ENCODE results near the gene FAM72C.
"Not testable (repeated sequence)": the region's sequence is repeated elsewhere in the genome, so short reads cannot be mapped to it uniquely, and the experiment has no call there.

DNA sequence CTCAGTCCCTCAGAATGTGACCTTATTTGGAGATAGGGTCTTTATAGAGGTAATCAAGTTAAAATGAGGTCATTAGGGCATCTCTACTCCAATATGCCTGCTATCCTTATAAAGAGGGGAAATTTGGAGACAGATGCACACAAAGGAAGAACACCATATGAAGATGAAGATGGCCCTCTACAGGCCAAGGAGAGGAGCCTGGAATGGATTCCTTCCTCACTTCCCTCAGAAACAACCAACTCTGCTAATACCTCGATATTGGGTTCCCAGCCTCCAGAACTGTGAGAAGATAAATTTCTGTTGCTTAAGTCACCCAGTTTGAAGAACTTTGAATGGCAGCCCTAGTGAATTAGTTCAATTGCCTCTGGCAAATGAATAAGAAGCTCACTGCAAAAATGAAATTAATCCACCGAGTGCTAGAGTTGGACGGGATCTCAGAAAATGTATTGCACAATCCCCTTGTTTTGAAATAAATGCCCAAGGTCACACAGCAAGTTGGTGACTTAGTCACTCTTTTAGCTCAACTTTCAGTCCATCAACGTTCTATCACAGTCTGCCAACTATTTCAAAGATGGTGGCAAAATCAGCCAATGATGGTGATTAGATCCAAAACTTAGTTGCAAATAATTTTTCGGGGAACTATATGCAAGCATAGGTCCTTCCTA, 27.1 kb downstream of the FAM72C start:
- TF ChIP-seq, protein P1, sequence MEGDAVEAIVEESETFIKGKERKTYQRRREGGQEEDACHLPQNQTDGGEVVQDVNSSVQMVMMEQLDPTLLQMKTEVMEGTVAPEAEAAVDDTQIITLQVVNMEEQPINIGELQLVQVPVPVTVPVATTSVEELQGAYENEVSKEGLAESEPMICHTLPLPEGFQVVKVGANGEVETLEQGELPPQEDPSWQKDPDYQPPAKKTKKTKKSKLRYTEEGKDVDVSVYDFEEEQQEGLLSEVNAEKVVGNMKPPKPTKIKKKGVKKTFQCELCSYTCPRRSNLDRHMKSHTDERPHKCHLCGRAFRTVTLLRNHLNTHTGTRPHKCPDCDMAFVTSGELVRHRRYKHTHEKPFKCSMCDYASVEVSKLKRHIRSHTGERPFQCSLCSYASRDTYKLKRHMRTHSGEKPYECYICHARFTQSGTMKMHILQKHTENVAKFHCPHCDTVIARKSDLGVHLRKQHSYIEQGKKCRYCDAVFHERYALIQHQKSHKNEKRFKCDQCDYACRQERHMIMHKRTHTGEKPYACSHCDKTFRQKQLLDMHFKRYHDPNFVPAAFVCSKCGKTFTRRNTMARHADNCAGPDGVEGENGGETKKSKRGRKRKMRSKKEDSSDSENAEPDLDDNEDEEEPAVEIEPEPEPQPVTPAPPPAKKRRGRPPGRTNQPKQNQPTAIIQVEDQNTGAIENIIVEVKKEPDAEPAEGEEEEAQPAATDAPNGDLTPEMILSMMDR (conservative IDR thresholded peaks at IDR 0.05 in 1 of 2, IDR thresholded peaks at IDR 0.05 in 1 of 2; ENCODE audit: extremely low read depth in 1 of 2, insufficient read depth in 1 of 2, low read depth in 1 of 2, low read length in 2 of 2) = not testable (repeated sequence)
- TF ChIP-seq EZH2 (IDR thresholded peaks at IDR 0.05; ENCODE audit: borderline replicate concordance, low read length) = not testable (repeated sequence)
